Kidney epithelial cell (primary cell): ENCODE data around the gene NUSAP1. TPM values are rescaled to one million over a fixed set of nuclear protein-coding genes. Genes with fewer than 3 reads are reported as not detected.

Source experiments
- DNase-seq: peaks from one replicate; pipeline ENCODE4 v3.0.0-alpha.2; 2010; ENCODE audit warnings: low read depth
- H3K27me3 ChIP-seq: 2 replicates; pipeline ENCODE4 v1.6.0; 2011; ENCODE audit warnings: low read length; ENCODE audit not compliant: control insufficient read depth, insufficient read depth
- H3K36me3 ChIP-seq: 2 replicates; pipeline ENCODE4 v1.5.1; 2011; ENCODE audit warnings: low read length; ENCODE audit not compliant: control insufficient read depth, insufficient read depth
- H3K4me3 ChIP-seq: 2 replicates; pipeline ENCODE4 v1.5.1; 2011; ENCODE audit warnings: low read depth, mild to moderate bottlenecking, control low read depth, low read length
- CTCF ChIP-seq: IDR thresholded peaks from 2 replicates; pipeline ENCODE4 v1.5.1; 2011; ENCODE audit warnings: mild to moderate bottlenecking, moderate library complexity, low read length, control low read depth, inconsistent platforms; ENCODE audit not compliant: insufficient read depth, poor library complexity, severe bottlenecking
- total RNA-seq: library from RNA; depleted of rRNA; stranded (reverse); fragments of >200 nt; gene quantifications from 2 replicates; pipeline ENCODE4 v1.2.3, GENCODE V29; 2015

Gene NUSAP1
- total RNA-seq, 1 donor from 2014 or later = 21.3 TPM

DNA sequence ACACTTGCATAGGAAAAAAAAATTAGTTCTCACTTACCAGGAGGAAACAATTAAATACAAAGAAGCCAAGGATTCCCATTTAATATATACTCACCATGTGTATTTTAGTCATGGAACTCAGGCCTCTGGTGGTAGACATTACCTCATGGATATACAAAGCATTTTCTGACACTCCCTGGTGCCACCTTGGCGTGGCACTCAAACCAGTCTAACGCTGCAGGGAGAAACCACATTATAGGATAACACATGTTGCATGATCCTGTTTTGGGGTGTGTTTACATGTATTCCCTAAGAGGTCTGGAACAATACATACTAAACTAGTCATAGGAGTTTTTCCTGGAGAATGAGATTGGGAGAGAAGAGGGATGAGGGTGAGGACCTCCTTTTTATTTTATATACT, 78.3 kb downstream of the NUSAP1 start:
- Histone ChIP-seq H3K27me3 (no peaks in the 10 kb centered on the region), H3K4me3 (no peak overlapping the region), H3K36me3 (no peaks in the 10 kb centered on the region)
- no peak for TF ChIP-seq CTCF
- no peak for DNase-seq

DNA sequence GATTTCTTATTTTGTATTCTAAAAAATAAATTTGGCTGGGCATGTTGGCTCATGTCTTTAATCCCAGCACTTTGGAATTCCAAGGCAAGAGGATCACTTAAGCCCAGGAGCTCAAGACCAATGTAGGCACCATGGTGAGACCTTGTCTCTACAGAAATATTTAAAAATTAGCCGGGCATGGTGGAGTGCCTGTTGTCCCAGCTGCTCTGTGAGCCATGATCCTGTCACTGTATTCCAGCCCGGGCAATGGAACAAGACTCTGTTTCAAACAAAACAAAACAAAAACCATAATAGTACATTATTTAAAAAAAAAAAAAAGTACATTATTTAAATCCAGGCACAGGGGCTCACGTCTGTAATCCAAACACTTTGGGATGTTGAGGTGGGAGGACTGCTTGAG, 78.8 kb downstream of the NUSAP1 start:
- H3K36me3 ChIP-seq = no peaks in the 10 kb centered on the region
- H3K4me3 ChIP-seq = no peak overlapping the region
- DNase-seq = no peak
- H3K27me3 ChIP-seq = no peaks in the 10 kb centered on the region
- TF ChIP-seq CTCF = no peak

GRCh38 chr15:41416128-41416741, 83.6 kb downstream of the NUSAP1 start:
- H3K36me3 ChIP-seq = no peaks in the 10 kb centered on the region
- no peak for TF ChIP-seq CTCF
- H3K27me3 ChIP-seq = no peaks in the 10 kb centered on the region
- no peak for DNase-seq
- H3K4me3 ChIP-seq = peak overlapping the region; percentile 97

GRCh38 chr15:41416742-41417417, 84.2 kb downstream of the NUSAP1 start, which contains the start of gene RTF1:
TSS of gene RTF1 (plus strand) at chr15:41417095. CDS start at chr15:41417116, 21 bp downstream.
- DNase-seq = peak; percentile 32
- peak within 1 kb of the TSS; percentile 97 for H3K4me3 ChIP-seq

DNA sequence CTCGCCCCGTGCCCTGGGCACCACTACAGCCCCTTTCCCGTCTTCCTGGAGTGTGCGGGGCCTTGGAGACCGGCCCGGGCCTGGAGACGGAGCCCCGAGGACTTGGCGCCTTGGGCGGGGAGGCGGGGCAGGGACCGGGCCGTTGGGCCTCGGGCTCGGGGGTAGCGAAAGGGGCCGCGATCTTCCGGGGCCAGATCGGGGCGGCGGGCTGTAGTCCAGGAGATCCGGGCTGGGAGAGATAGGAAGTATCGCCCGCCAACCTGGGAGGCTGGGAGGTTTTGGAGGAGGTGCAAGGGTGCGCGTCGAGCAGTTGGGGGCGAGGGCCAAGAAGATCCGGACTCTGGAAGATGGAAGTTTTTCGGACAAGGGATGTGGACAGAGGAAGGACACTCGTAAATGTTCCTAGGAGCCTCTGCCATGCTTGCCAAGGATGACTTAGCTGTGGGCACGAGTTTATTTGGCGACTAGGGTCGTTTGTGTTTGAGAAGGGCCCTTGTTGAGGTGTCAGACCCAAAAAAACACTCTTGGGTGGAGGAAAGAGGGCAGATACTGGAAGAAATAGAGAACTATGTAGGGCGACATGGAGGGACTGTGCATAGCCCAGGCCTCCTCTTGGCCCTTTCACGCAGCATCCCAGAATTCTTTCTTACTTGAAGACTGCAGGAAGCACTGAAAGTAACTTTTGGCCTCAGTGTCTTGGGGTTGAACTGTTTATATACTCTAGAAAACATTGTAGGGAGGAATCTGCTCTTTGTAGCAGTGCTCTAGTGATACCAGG, 84.9 kb downstream of the NUSAP1 start:
- DNase-seq = no peak

More at GRCh38 chr15:41416742-41417417, 84.2 kb downstream of the NUSAP1 start, which contains the start of gene RTF1:
- Histone ChIP-seq H3K36me3 (no peaks in the 10 kb centered on the region), H3K27me3 (no peaks in the 10 kb centered on the region)
- no peak for TF ChIP-seq CTCF

More for the DNA sequence above, 84.9 kb downstream of the NUSAP1 start:
- H3K27me3 ChIP-seq = no peaks in the 10 kb centered on the region
- H3K36me3 ChIP-seq = no peaks in the 10 kb centered on the region
- no peak for TF ChIP-seq CTCF
- H3K4me3 ChIP-seq = peak overlapping the region; percentile 97
